Cardiac muscle cell (in vitro differentiated cells and primary cell): ENCODE data around the gene ARID5A. TPM values are rescaled to one million over a fixed set of nuclear protein-coding genes. Genes with fewer than 3 reads are reported as not detected.

Source experiments
- DNase-seq, 2 donors: peaks; one replicate each; pipeline versions ENCODE4 v3.0.0 to v3.0.0-alpha.2; 2010 to 2017; ENCODE audit warnings: low read depth in 1 of 2, low spot score in 1 of 2
- H3K27ac ChIP-seq: fragments of 200-600 bp; sonication (generic); 2 replicates; pipeline ENCODE4 v1.5.1; 2016
- H3K27me3 ChIP-seq: fragments of 200-600 bp; sonication (generic); 2 replicates; pipeline ENCODE4 v1.6.0; 2016; ENCODE audit warnings: control low read depth
- H3K36me3 ChIP-seq: fragments of 200-600 bp; sonication (generic); 2 replicates; pipeline ENCODE4 v1.5.1; 2016; ENCODE audit warnings: control low read depth
- H3K4me1 ChIP-seq: fragments of 200-600 bp; sonication (generic); 2 replicates; pipeline ENCODE4 v1.8.1; 2017; ENCODE audit warnings: low read depth, mild to moderate bottlenecking, mixed run types
- H3K4me3 ChIP-seq: fragments of 200-600 bp; sonication (generic); 2 replicates; pipeline ENCODE4 v1.5.1; 2016; ENCODE audit warnings: mild to moderate bottlenecking
- H3K9me3 ChIP-seq: fragments of 200-600 bp; sonication (generic); 2 replicates; pipeline ENCODE4 v1.5.1; 2017; ENCODE audit warnings: low read depth, mild to moderate bottlenecking, control low read depth
- CTCF ChIP-seq: IDR thresholded peaks from 2 replicates; pipeline ENCODE4 v1.5.1; 2012; ENCODE audit warnings: low read depth, mild to moderate bottlenecking, low read length
- polyA plus RNA-seq: library from polyadenylated mRNA; unstranded; fragments of >200 nt; fragmentation: Nextera tagmentation; extraction: Ambion mirVana; gene quantifications from 2 replicates; pipeline ENCODE4 v1.2.1, GENCODE V29; 2016
- total RNA-seq: library from RNA; depleted of rRNA; stranded (reverse); fragments of >200 nt; gene quantifications from 2 replicates; pipeline ENCODE4 v1.2.3, GENCODE V29; 2016

The ARID5A gene
- total and polyA plus RNA-seq, 2 experiments from 2014 or later: 7.6 to 7.8 TPM

- H3K4me1 ChIP-seq: peaks cover 29% of the 10 kb centered on the region
- no peaks in the 10 kb centered on the region for H3K9me3 ChIP-seq
- H3K4me3 ChIP-seq: no peak overlapping the region
- peak overlapping the region; percentile 63 for H3K27ac ChIP-seq
- no peaks in the 10 kb centered on the region for H3K36me3 ChIP-seq
- no peak for TF ChIP-seq CTCF
- peaks cover 5% of the 10 kb centered on the region for H3K27me3 ChIP-seq
- DNase-seq: peak in 1 of 2 donors; percentile 11
These were observed 3.8 kb upstream of the ARID5A start for GRCh38 chr2:96532641-96533291.

GRCh38 chr2:96533292-96534073 lies 3.1 kb upstream of the ARID5A start:
- peak in 1 of 2 donors; percentile 85 for DNase-seq
- Histone ChIP-seq H3K9me3 (no peaks in the 10 kb centered on the region), H3K27ac (peak overlapping the region; percentile 52), H3K4me3 (no peak overlapping the region), H3K36me3 (no peaks in the 10 kb centered on the region), H3K4me1 (peaks cover 36% of the 10 kb centered on the region), H3K27me3 (peaks cover 13% of the 10 kb centered on the region)
- TF ChIP-seq CTCF: no peak

- Histone ChIP-seq H3K9me3 (no peaks in the 10 kb centered on the region), H3K27me3 (peaks cover 19% of the 10 kb centered on the region), H3K27ac (no peak overlapping the region), H3K4me3 (no peak overlapping the region), H3K4me1 (peaks cover 37% of the 10 kb centered on the region), H3K36me3 (no peaks in the 10 kb centered on the region)
- TF ChIP-seq CTCF: no peak
- DNase-seq: peak in 1 of 2 donors; percentile 17
These were observed 2.4 kb upstream of the ARID5A start for GRCh38 chr2:96534141-96534540.

- Histone ChIP-seq H3K4me1 (peaks cover 37% of the 10 kb centered on the region), H3K27ac (no peak overlapping the region), H3K36me3 (no peaks in the 10 kb centered on the region), H3K9me3 (no peaks in the 10 kb centered on the region), H3K4me3 (no peak overlapping the region), H3K27me3 (peaks cover 25% of the 10 kb centered on the region)
- TF ChIP-seq CTCF: no peak
- no peak for DNase-seq
These were observed 1.8 kb upstream of the ARID5A start for GRCh38 chr2:96534701-96535181.

GRCh38 chr2:96535331-96535730 lies 1.2 kb upstream of the ARID5A start:
- Histone ChIP-seq H3K27ac (no peak overlapping the region), H3K36me3 (no peaks in the 10 kb centered on the region), H3K27me3 (peaks cover 31% of the 10 kb centered on the region), H3K9me3 (no peaks in the 10 kb centered on the region), H3K4me1 (peaks cover 37% of the 10 kb centered on the region), H3K4me3 (no peak overlapping the region)
- DNase-seq: no peak
- TF ChIP-seq CTCF: no peak
